Right ventricle myocardium superior (tissue), 1 donor: ENCODE measurements around the gene R3HDM4. TPM values are rescaled to one million over a fixed set of nuclear protein-coding genes. Genes with fewer than 3 reads are reported as not detected.

Source experiments
- ATAC-seq: fragments of 200-7000 bp; cut with Tn5 transposase; one replicate; pipeline ENCODE4 v1.9.1; 2020; ENCODE audit warnings: mild to moderate bottlenecking; ENCODE audit not compliant: poor library complexity
- DNase-seq: peaks from one replicate; pipeline ENCODE4 v3.0.0-alpha.2; 2020
- intact Hi-C: fragments of 100-400 bp; cut with DNase I; formaldehyde crosslinking; loops from one replicate; pipeline ENCODE4 v1.11.2; 2022
- total RNA-seq: library from RNA; stranded (reverse); fragmentation: NEBNext Ultra II Directional; extraction: Animal tissue kit (Norgen Biotek cat#: 25700); gene quantifications from one replicate; pipeline ENCODE4 v1.2.1, GENCODE V29; 2021
- donor health status: DM: no; HTN: yes; CAD: no; lungs with severe emphysema.

Gene R3HDM4
- total RNA-seq, 1 donor from 2014 or later, result 20.3 TPM

DNA sequence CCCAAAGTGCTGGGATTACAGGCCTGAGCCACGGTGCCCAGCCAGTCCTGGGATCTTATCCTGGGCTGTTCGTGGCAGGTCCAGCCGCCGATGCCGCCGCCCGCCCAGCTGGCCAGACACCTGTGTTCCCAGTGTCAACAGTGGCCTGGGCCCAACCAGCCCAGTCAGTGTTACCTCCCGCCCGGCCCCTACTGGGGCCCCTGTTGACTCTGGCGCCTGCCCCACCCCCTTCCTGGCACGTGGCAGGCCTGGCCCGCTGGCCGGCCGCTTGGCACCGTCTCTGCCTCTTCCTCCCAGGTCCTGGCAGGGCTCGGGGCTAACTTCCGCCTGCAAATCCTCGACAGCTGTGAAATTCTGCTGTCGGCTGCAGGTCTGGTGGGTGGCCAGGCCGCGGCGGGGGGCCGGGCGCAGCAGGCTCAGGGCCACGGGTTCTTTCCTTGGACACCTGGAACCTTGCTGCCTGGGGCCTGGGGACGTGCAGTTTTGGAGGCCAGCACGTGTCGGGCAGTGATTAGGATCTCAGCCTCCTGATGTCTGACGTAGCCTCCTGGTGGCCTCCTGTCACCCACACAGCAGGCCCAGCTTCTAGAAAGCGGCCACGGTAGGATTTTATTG lies 22.0 kb upstream of the R3HDM4 start:
- DNase-seq (peak; percentile 93), ATAC-seq (peak; percentile 92)
- intact Hi-C loops, result no loop called here

- no peak for DNase-seq
- no peak for ATAC-seq
Observed at GRCh38 chr19:934197-934840, 21.3 kb upstream of the R3HDM4 start.

GRCh38 chr19:933553-933882 lies 20.5 kb upstream of the R3HDM4 start:
- ATAC-seq (no peak), DNase-seq (no peak)
- intact Hi-C loops, result no loop called here

More at GRCh38 chr19:934197-934840, 21.3 kb upstream of the R3HDM4 start:
- intact Hi-C loops, result no loop called here

- ATAC-seq, result peak; percentile 75
- intact Hi-C loops, result no loop called here
- peak; percentile 89 for DNase-seq
Observed at GRCh38 chr19:932648-933552, 19.9 kb upstream of the R3HDM4 start.

DNA sequence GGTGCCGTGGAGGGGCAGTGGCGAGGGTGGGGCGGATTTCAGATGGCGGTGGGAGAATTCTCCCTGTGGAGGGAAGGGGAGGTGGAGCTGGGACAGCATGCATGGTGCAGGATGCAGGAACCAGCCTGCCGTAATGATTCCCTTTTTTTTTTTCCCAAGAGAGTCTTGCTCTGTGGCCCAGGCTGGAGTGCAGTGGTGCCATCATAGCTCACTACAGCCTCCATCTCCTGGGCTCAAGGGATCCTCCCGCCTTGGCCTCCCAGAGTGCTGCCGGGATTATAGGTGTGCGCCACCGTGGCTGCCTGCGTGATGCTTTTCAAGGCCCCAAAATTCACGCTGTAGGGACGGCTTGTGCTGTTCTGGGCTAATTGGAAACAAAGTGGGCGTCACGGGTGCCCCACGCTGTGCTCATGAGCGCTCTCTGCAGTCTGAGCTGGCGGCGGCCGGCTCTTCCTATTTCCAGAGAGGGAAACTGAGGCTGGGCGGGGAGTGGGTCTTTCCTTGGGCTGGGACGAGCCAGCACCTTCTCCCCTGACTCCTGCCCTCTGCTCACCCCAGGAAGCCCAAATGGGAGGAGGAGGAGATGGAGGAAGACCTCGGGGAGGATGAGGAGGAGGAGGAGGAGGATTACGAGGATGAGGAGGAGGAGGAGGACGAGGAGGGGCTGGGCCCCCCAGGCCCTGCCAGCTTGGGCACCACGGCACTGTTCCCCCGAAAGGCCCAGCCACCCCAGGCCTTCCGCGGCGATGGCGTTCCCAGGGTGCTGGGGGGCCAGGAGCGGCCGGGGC lies 19.0 kb upstream of the R3HDM4 start:
- ATAC-seq, result no peak
- DNase-seq, result no peak
- intact Hi-C loops, result no loop called here

DNA sequence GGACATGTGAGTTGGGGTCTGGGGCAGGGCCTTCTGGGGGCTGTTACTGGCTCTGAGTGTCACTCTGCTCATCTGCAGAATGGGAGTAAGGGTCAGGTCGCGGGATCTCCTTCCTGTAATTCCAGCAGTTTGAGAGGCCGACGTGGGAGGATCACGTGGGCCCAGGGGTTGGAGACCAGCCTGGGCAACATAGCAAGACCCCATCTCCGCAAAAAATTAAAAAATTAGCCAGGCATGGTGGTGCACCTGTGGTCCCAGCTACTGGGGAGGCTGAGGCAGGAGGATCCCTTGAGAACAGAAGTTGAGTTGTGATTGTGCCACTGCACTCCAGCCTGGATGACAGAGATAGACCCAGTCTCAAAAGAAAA lies 16.9 kb upstream of the R3HDM4 start:
- intact Hi-C loops, result no loop called here
- DNase-seq, result no peak
- no peak for ATAC-seq

- ATAC-seq (no peak), DNase-seq (no peak)
- intact Hi-C loops, result no loop called here
Observed at GRCh38 chr19:929203-929890, 16.3 kb upstream of the R3HDM4 start.

DNA sequence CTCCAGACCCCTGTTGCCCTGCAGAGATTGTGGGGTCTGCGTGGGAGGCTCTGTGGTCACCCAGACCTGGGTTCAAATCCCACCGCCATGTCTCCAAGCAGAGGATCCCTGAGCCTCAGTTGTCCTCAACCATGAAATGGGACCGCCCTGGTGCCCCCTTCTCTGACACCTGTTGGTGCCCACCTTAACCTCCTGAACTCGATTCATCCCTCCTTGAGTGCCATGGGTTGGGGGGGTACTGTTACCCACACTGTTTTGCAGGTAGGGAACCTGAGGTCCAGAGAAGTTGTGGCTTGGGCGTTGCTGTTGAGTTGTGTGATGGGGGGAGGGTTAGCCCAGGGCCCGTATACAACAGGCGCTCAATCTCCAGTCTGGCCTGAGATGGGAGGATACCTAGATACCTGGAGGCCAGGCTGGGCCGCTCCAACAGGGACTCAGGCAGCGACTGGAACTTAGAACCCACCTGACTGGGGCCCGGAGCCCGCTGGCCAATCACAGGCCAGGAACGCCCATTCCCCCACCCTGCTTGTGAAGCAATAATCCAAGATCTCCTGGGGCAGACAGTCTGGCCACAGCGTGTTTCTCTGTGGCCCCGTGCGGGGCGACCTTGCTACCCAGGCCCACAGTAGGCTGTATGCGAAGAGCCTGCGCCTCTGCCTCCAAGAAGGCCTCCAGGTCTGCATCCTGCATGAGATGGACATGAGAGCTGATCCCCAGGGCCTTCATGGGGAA lies 15.6 kb upstream of the R3HDM4 start:
- intact Hi-C loops, result no loop called here
- ATAC-seq (no peak), DNase-seq (peak; percentile 54)

DNA sequence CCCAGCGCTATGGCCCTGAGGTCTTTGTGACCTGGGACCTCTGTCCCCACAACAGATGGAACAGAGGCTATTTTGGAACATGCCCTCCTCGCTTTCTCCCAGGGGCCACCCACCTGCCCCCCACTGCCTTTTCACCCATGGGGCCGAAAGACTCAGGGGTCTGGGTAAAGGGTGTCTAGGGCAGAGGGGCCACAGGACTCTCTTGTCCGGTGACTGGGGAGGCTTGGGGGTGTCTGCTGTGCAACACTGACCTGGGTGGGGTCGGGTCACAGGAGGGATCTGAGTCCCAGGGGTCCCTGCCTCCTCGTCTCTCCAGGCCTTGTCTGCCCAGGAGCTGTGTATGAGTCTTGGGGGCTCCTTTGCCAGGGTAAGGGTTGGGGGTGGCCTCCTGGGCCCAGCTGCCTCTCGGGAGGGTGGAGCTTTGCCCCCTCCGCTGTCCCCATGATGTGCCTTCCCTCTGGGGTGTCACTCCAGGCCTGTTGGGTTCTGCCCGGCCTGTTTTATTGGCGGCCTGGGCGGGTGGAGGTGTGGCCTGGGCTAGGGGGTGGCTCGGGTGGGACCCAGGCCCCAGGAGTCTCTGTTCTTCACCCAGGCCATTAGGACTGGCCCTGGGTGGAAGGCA lies 14.9 kb upstream of the R3HDM4 start:
- intact Hi-C loops, result no loop called here
- no peak for ATAC-seq
- no peak for DNase-seq

DNA sequence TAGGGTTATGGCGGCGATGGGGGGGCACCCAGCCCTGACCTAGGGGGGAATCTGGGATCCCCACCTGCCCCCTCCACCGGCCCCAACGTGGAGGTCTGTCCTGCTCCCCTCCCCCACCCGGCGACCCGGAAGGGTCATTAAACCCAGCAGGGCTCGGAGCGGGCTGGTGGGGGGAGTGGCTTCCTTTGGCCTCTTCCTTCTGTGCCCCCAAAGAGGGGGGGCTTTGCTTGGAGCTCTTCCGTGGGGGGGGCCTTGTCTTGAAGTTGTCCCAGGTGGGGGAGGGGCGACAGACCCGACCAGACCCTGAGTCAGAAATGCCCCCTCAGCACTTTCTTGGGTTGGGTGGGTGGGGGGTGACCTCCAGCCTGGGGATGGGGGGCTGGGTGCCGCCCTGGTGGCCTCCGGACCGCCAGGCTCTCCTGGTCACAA lies 14.3 kb upstream of the R3HDM4 start:
- DNase-seq (no peak), ATAC-seq (no peak)
- intact Hi-C loops, result no loop called here

DNA sequence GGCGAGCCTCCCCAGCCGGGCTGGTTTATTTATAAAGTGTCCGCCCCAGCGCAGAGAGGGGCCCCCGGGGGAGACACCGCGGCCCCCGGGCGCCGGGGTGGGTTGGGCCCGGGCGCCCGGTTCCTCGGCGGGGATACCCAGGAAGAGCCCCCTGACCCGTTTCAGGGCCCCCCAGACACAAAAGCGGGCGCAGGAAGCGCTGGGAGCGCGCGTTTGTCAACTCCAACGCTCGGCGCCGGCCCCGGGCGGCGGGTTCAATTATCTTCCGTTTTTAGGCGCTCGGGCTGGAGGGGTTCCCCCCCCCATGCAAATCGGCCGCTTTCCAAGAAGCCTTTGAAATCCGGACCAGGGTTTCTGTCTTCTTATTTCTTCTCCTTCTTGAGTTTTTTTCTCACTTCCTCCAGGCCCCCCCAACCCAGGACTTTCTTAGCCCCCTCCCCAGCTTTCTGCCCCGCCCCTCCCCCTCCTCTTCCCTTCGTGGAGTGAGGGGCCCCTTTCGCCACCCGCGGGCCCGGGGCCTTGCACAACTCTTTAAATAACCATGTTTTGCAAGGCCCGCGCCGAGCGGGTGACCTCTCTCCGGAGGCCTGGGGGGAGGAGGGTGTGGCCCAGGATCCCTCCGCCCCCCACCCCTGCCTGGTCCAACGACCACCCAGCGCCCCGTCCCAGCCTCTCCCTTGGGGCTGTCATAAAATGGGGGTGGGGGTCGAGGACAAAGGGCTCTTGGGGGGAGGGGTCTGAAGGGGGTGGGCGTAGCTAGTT lies 13.8 kb upstream of the R3HDM4 start:
- intact Hi-C loops, result no loop called here
- peak; percentile 87 for DNase-seq
- peak; percentile 37 for ATAC-seq

DNA sequence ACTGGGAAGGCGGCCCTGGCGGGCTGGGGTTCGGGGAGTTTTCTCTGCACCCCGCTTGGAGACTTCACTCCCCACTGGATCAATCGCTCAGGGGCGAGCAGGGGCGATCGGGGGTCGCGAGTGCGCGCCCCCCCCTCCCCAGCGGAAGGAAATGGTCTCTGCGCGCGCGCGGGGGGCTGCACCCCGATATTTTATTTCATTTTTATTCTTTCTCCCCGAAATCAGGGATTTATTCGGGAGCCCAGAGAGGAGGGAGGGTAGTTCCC lies 13.2 kb upstream of the R3HDM4 start:
- intact Hi-C loops, result no loop called here
- DNase-seq (no peak), ATAC-seq (no peak)

DNA sequence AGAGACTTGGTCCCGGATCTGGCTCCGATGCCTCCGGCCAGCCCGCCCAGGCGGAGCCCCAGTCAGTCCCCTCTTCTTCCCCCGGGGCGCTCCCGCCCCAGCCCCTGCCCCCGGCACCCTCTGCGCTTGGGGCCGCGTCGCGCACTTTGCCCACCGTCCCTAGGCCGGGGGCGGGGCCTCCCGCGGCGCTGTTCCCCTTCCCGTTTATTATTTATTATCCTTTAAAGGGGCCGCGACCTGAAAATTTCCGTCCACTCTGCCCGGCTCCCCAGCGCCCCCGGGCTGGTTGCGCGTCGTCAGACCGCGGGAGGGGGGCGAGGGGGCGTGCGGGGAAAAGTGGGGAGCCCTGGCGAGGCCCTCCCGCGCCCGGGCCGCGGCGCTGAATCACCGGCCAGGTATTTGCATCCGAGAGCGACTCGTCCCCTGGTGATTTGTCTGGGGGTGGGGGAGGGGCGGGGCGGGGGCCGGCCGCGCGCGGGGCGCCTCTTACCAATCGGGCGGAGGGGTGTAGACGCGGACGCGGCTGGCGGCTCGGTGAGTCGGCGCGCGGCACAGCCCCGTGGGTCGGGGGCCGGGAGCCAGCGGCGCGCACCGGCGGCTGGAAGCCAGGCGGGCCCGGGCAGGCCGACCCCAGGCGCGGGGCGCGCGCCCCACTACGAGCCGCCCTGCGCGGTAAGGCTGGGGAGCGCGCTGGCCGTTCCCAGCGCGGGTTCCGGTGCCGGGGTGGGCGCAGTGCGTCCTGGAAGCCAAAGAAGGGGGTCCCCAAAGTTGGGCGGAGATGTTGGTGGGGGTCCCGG lies 12.7 kb upstream of the R3HDM4 start, which contains the start of gene ARID3A:
ARID3A (plus strand) TSS at position 510 of the 797 bp plus-strand sequence. CDS start 3,494 bp downstream, outside the sequence.
- peak; percentile 85 for ATAC-seq
- peak; percentile 88 for DNase-seq
- intact Hi-C loops, result no loop called here

- peak; percentile 66 for ATAC-seq
- no peak for DNase-seq
- intact Hi-C loops, result no loop called here
Observed at GRCh38 chr19:925087-925525, 12.1 kb upstream of the R3HDM4 start.

DNA sequence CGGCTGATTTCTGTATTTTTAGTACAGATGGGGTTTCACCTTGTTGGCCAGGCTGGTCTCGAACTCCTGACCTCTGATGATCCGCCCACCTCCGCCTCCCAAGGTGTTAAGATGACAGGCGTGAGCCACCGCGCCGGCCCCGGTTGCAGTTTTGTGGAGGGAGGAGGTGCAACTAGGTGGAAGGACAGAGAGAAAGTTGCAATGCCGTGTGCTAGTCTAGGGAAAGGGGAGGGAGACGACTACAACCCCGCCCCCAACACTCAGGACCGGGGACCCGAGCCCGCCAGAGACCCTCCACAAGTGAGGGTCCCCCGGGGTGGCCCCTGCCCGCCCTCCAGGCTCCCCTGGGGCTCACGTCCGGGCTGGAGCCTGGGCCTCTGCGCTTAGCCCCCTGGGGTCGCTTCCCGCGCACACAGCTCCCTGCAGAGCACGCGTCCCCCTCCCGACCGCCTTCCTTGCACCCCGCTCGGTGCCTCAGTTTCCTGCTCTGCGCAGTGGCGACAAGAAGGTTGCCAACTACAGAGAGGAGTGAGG lies 11.6 kb upstream of the R3HDM4 start:
- intact Hi-C loops, result loop anchor here (5.0 kb wide), 1 partner anchor 67 kb away; the partner anchor contains the start of gene CFD
- ATAC-seq (no peak), DNase-seq (no peak)
